ENCODE results near the gene CPN2. TPM values are rescaled to one million over a fixed set of nuclear protein-coding genes. Genes with fewer than 3 reads are reported as not detected.

The CPN2 gene
- total RNA-seq, 4 donors from 2014 or later, result 0.10 TPM; not detected in 3

GRCh38 chr3:194339356-194339755 lies 11.8 kb downstream of the CPN2 start:
- no peak for TF ChIP-seq CTCF (IDR thresholded peaks at IDR 0.05)
- intact Hi-C loops (cut with DNase I; ENCODE audit: low total_unique reads), result loop anchor here (5.0 kb wide), 1 partner anchor 58 kb away; the partner anchor contains the start of gene GP5
- WGBS, 2 donors, result 87 to 89% methylated on average over 9 of the region's 9 CpGs
- no peak overlapping the region for H3K4me3 ChIP-seq (ENCODE audit: low read depth, poor library complexity, severe bottlenecking)
- no peak for DNase-seq (ENCODE audit: low spot score in 2 of 2)

GRCh38 chr3:194337965-194338753 lies 13.0 kb downstream of the CPN2 start:
- no peak for TF ChIP-seq POLR2A (IDR thresholded peaks at IDR 0.05)
- no peak for TF ChIP-seq CTCF (IDR thresholded peaks at IDR 0.05)
- no peak for DNase-seq (ENCODE audit: low spot score in 2 of 2)
- no peak overlapping the region for H3K4me3 ChIP-seq (ENCODE audit: low read depth, poor library complexity, severe bottlenecking)
- intact Hi-C loops (cut with DNase I; ENCODE audit: low total_unique reads), result loop anchor here (5.0 kb wide), 1 partner anchor 59 kb away; the partner anchor contains the start of gene GP5
- 75 to 77% methylated on average over 13 of the region's 13 CpGs for WGBS, 2 donors

GRCh38 chr3:194336601-194337355 lies 14.3 kb downstream of the CPN2 start:
- no peak for TF ChIP-seq CTCF (IDR thresholded peaks at IDR 0.05)
- no peak for TF ChIP-seq POLR2A (IDR thresholded peaks at IDR 0.05)
- H3K4me3 ChIP-seq (ENCODE audit: low read depth, poor library complexity, severe bottlenecking), result no peak overlapping the region
- intact Hi-C loops (cut with DNase I; ENCODE audit: low total_unique reads), result loop anchor here (5.0 kb wide), 1 partner anchor 61 kb away; the partner anchor contains the start of gene GP5
- no peak for DNase-seq (ENCODE audit: low spot score in 2 of 2)
- 90% methylated on average over 17 of the region's 17 CpGs for WGBS, 2 donors

- intact Hi-C loops (cut with DNase I; ENCODE audit: low total_unique reads), result no loop called here
- TF ChIP-seq POLR2A (IDR thresholded peaks at IDR 0.05), result no peak
- TF ChIP-seq CTCF (IDR thresholded peaks at IDR 0.05), result no peak
- DNase-seq (ENCODE audit: low spot score in 2 of 2), result no peak
- 33 to 35% methylated on average over 15 of the region's 15 CpGs for WGBS, 2 donors
- no peak overlapping the region for H3K4me3 ChIP-seq (ENCODE audit: low read depth, poor library complexity, severe bottlenecking)
Measured at GRCh38 chr3:194333981-194334320, 17.2 kb downstream of the CPN2 start.

GRCh38 chr3:194333212-194333980 lies 17.7 kb downstream of the CPN2 start:
- no peak overlapping the region for H3K4me3 ChIP-seq (ENCODE audit: low read depth, poor library complexity, severe bottlenecking)
- no peak for TF ChIP-seq POLR2A (IDR thresholded peaks at IDR 0.05)
- TF ChIP-seq CTCF (IDR thresholded peaks at IDR 0.05), result peak in 2 of 3 donors; percentile 92
- peak; percentile 82 to 97 for DNase-seq (ENCODE audit: low spot score in 2 of 2)
- intact Hi-C loops (cut with DNase I; ENCODE audit: low total_unique reads), result no loop called here
- WGBS, 2 donors, result 2 to 7% methylated on average over 15 to 55 of the region's 69 CpGs

Measured in lower leg skin (tissue), 4 donors.